Panc1 (cell line): Measurements from ENCODE around the gene SYP. TPM values are rescaled to one million over a fixed set of nuclear protein-coding genes. Genes with fewer than 3 reads are reported as not detected.

ENCODE experiments used
- ATAC-seq: fragments of 200-7000 bp; cut with Tn5 transposase; 2 replicates; pipeline ENCODE4 v1.9.1; 2020; ENCODE audit warnings: mild to moderate bottlenecking, moderate library complexity
- BruUV-seq: library from RNA; stranded (reverse); fragments of 400-500 nt; replicated peaks from 2 replicates; lab custom pipeline; 2021; lab: Mats Ljungman, UMichigan
- CTCF ChIA-PET: fragments of 300-600 bp; sonication (Branson Sonifier 250); formaldehyde crosslinking; loops from one replicate; lab custom pipeline; 2022; ENCODE audit warnings: antibody characterized with exemption; lab: Charles Lee
- POLR2A ChIA-PET: fragments of 300-600 bp; sonication (Branson Sonifier 250); formaldehyde crosslinking; loops from one replicate; lab custom pipeline; 2022; ENCODE audit warnings: antibody characterized with exemption; lab: Charles Lee
- DNase-seq: peaks from one replicate; pipeline ENCODE4 v3.0.0-alpha.2; 2010; ENCODE audit warnings: low read depth, low spot score
- H3K27ac ChIP-seq: 2 replicates; pipeline ENCODE4 v1.5.1; 2011; ENCODE audit warnings: mild to moderate bottlenecking, low read length, inconsistent platforms
- H3K27me3 ChIP-seq: fragments of 200-500 bp; sonication (Bioruptor generic); 2 replicates; pipeline ENCODE4 v1.6.0; 2014; ENCODE audit warnings: low read length, inconsistent platforms; ENCODE audit not compliant: control insufficient read depth, insufficient read depth
- H3K36me3 ChIP-seq: fragments of 200-500 bp; sonication (Bioruptor generic); 2 replicates; pipeline ENCODE4 v1.5.1; 2014; ENCODE audit warnings: inconsistent platforms, mild to moderate bottlenecking, low read length, moderate library complexity; ENCODE audit not compliant: control insufficient read depth, insufficient read depth
- H3K4me1 ChIP-seq: 2 replicates; pipeline ENCODE4 v1.5.1; 2011; ENCODE audit warnings: inconsistent platforms, mild to moderate bottlenecking, low read length, moderate library complexity; ENCODE audit not compliant: control insufficient read depth, insufficient read depth
- H3K4me3 ChIP-seq, 2 experiments: 2 replicates each; pipeline ENCODE4 v1.5.1; 2011 to 2012; ENCODE audit warnings: low read depth in 2 of 2, low read length in 2 of 2, mild to moderate bottlenecking in 2 of 2, inconsistent platforms in 1 of 2, moderate library complexity in 1 of 2
- H3K9me3 ChIP-seq: fragments of 200-500 bp; sonication (Bioruptor generic); 2 replicates; pipeline ENCODE4 v1.5.1; 2014; ENCODE audit warnings: low read depth, mild to moderate bottlenecking, inconsistent platforms, low read length, moderate library complexity; ENCODE audit not compliant: control insufficient read depth, insufficient read depth
- POLR2AphosphoS5 ChIP-seq: IDR thresholded peaks from 2 replicates; pipeline ENCODE4 v1.6.1; 2012; ENCODE audit warnings: mild to moderate bottlenecking, low read depth, low read length, moderate library complexity
- SIN3A ChIP-seq: IDR thresholded peaks from 2 replicates; pipeline ENCODE4 v1.6.1; 2012; ENCODE audit warnings: low read depth, mild to moderate bottlenecking, low read length, moderate library complexity, borderline replicate concordance; ENCODE audit not compliant: insufficient read depth
- TCF7L2 ChIP-seq: IDR thresholded peaks from 2 replicates; pipeline ENCODE4 v1.6.1; 2011; ENCODE audit warnings: mild to moderate bottlenecking, low read depth, low read length, inconsistent platforms
- in situ Hi-C: cut with HindIII; loops from 2 replicates; pipeline ENCODE4 v1.10.0; 2016; ENCODE audit warnings: low sequenced_read_pairs, low pct_unique_long_range_greater_than_20kb
- intact Hi-C: fragments of 100-400 bp; cut with micrococcal nuclease; formaldehyde crosslinking; loops from one replicate; pipeline ENCODE4 v1.10.0; 2022; ENCODE audit not compliant: unreplicated experiment
- total RNA-seq: library from RNA; stranded (reverse); gene quantifications from one replicate; pipeline ENCODE4 v1.2.1, GENCODE V29; 2021; ENCODE audit not compliant: unreplicated experiment
- TF ChIP-seq, protein P1 (sequence below), 2 experiments: IDR thresholded peaks; 2 replicates each; pipeline ENCODE4 v1.6.1; 2011 to 2012; ENCODE audit warnings: low read depth in 2 of 2, control low read depth in 1 of 2, low read length in 1 of 2, mild to moderate bottlenecking in 1 of 2, moderate library complexity in 1 of 2; ENCODE audit not compliant: insufficient read depth in 1 of 2
- TF ChIP-seq, protein P2 (sequence below): fragments of 450-650 bp; IDR thresholded peaks from 2 replicates; pipeline ENCODE4 v1.5.1; 2017; ENCODE audit warnings: mild to moderate bottlenecking

Gene SYP
- total RNA-seq, 1 experiment from 2014 or later: 12.4 TPM

DNA sequence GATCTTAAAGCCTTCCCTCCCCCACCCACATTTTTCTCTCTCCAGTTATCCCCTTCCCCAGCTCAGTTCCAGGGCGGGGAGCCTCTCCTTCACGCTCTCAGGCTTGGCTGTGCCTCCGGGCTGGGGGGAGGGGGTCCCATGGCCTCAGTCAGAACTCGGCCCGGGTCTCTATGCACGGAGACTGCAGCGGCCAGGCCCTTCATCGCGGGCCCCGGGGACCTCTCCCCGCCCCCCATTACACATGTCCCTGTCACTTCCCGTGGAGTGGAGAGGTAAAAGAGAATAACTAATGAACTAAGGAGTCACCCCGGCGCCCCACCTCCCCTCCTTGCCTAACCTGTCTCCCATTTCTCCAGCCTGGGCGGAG, 13.0 kb downstream of the SYP start:
- Histone ChIP-seq H3K27me3 (no peaks in the 10 kb centered on the region), H3K4me1 (peaks cover 21% of the 10 kb centered on the region), H3K4me3 (peak overlapping the region; percentile 79 to 91), H3K27ac (peak overlapping the region; percentile 94), H3K36me3 (no peaks in the 10 kb centered on the region), H3K9me3 (no peaks in the 10 kb centered on the region)
- BruUV-seq: no TSS peak
- ATAC-seq (no peak), DNase-seq (no peak)
- POLR2A ChIA-PET: no interaction called here
- CTCF ChIA-PET: no interaction called here
- intact Hi-C loops (no loop called here), in situ Hi-C loops (no loop called here)
- no peak for TF ChIP-seq POLR2AphosphoS5
- no peak for TF ChIP-seq SIN3A
- TF ChIP-seq TCF7L2: no peak

DNA sequence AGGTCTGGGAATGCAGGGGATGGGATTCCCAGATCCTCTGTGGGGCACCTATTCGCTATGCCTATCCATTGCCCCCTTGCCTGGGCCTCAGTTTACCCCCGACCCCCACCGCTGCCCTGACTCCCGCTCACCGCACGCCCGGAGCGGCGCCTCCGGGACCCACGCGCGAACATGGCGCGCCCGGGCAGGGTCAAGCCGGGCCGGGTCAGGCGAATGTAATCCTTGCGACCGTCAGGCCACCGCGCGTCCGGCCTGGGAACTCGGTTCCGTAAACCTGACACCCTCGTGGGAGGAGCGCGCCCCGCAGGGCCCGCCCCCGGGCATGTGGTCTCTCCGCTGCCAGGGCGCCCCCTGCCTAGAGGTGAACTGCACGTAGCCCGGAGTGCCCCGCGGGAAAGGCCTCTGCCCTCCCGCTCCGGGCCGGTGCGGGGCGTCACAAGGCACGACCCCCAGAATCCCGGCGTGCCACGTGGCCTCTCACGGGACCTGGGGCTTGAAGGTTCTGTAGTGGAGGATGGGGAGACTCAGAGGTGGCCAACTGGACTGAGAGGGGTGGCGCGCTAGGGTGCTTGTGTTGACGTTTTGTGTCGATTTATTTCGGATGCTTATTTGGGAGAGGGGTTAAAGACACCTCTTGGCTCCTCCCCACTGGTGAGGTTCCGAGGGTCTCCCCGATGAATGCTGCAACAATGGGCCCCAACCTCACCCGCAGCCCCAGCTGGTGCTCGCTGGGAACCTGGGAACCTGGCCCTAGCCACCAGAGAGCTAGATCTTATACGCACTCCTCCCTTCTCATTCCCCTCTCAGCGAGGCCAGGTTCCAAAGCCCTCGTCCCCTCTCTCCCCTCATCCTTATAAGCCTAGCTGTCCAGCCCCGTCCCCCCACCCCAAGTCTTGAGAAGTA, 13.6 kb downstream of the SYP start, which contains the start of gene PRICKLE3:
PRICKLE3 (minus strand) TSS at position 249 of the 903 bp plus-strand sequence; CDS start at position 173, 76 bp downstream.
- Histone ChIP-seq H3K27me3 (no peaks in the 10 kb centered on the region), H3K27ac (peak within 1 kb of the TSS; percentile 94), H3K36me3 (no peaks in the 10 kb centered on the region), H3K4me3 (peak within 1 kb of the TSS; percentile 79 to 91), H3K9me3 (no peaks in the 10 kb centered on the region), H3K4me1 (peaks cover 21% of the 10 kb centered on the region)
- ChIA-PET POLR2A (no interaction called here), CTCF (no interaction called here)
- TF ChIP-seq SIN3A (peak; percentile 59; the same call in 1 of the 2 replicates), TCF7L2 (no peak), POLR2AphosphoS5 (peak; percentile 59; the same call in 1 of the 2 replicates)
- TF ChIP-seq, protein P1, sequence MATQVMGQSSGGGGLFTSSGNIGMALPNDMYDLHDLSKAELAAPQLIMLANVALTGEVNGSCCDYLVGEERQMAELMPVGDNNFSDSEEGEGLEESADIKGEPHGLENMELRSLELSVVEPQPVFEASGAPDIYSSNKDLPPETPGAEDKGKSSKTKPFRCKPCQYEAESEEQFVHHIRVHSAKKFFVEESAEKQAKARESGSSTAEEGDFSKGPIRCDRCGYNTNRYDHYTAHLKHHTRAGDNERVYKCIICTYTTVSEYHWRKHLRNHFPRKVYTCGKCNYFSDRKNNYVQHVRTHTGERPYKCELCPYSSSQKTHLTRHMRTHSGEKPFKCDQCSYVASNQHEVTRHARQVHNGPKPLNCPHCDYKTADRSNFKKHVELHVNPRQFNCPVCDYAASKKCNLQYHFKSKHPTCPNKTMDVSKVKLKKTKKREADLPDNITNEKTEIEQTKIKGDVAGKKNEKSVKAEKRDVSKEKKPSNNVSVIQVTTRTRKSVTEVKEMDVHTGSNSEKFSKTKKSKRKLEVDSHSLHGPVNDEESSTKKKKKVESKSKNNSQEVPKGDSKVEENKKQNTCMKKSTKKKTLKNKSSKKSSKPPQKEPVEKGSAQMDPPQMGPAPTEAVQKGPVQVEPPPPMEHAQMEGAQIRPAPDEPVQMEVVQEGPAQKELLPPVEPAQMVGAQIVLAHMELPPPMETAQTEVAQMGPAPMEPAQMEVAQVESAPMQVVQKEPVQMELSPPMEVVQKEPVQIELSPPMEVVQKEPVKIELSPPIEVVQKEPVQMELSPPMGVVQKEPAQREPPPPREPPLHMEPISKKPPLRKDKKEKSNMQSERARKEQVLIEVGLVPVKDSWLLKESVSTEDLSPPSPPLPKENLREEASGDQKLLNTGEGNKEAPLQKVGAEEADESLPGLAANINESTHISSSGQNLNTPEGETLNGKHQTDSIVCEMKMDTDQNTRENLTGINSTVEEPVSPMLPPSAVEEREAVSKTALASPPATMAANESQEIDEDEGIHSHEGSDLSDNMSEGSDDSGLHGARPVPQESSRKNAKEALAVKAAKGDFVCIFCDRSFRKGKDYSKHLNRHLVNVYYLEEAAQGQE (IDR thresholded peaks at IDR 0.05; ENCODE audit: insufficient read depth in 1 of 2, low read depth in 2 of 2, low read length in 1 of 2): no peak
- TF ChIP-seq, protein P2, sequence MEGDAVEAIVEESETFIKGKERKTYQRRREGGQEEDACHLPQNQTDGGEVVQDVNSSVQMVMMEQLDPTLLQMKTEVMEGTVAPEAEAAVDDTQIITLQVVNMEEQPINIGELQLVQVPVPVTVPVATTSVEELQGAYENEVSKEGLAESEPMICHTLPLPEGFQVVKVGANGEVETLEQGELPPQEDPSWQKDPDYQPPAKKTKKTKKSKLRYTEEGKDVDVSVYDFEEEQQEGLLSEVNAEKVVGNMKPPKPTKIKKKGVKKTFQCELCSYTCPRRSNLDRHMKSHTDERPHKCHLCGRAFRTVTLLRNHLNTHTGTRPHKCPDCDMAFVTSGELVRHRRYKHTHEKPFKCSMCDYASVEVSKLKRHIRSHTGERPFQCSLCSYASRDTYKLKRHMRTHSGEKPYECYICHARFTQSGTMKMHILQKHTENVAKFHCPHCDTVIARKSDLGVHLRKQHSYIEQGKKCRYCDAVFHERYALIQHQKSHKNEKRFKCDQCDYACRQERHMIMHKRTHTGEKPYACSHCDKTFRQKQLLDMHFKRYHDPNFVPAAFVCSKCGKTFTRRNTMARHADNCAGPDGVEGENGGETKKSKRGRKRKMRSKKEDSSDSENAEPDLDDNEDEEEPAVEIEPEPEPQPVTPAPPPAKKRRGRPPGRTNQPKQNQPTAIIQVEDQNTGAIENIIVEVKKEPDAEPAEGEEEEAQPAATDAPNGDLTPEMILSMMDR: peak; percentile 80
- intact Hi-C loops (no loop called here), in situ Hi-C loops (no loop called here)
- DNase-seq (no peak), ATAC-seq (peak; percentile 49)
- BruUV-seq: no TSS peak
